ENCODE measurements around the gene SLC26A5.

GRCh38 chr7:103391150-103391549 lies 54.9 kb downstream of the SLC26A5 start:
- no peak for TF ChIP-seq CTCF (IDR thresholded peaks at IDR 0.05; ENCODE audit: insufficient read depth, low read length)
- TF ChIP-seq GABPA (IDR thresholded peaks at IDR 0.05; ENCODE audit: low read depth): no peak
- no peak for TF ChIP-seq POLR2AphosphoS5 (IDR thresholded peaks at IDR 0.05; ENCODE audit: low read depth)
